WTC11 (cell line): ENCODE data around the gene CACNA1C. TPM values are rescaled to one million over a fixed set of nuclear protein-coding genes. Genes with fewer than 3 reads are reported as not detected.

Experiments
- ATAC-seq: fragments of 200-7000 bp; cut with Tn5 transposase; 2 replicates; pipeline ENCODE4 v1.10.0; 2021; ENCODE audit warnings: mild to moderate bottlenecking, moderate library complexity
- CTCF ChIA-PET: fragments of 300-600 bp; sonication (Branson Sonifier 250); formaldehyde crosslinking; loops from one replicate; lab custom pipeline; 2021; ENCODE audit warnings: antibody characterized with exemption; lab: Charles Lee
- POLR2A ChIA-PET: fragments of 350-600 bp; sonication (Branson Sonifier 250); formaldehyde crosslinking; loops from one replicate; lab custom pipeline; 2021; ENCODE audit warnings: antibody characterized with exemption; lab: Charles Lee
- DNase-seq: peaks from one replicate; pipeline ENCODE4 v3.0.0; 2021; ENCODE audit warnings: low spot score
- H3K27ac Mint-ChIP-seq: 2 replicates; pipeline ENCODE4 v1.8.0; 2021; ENCODE audit warnings: mixed read lengths
- H3K27me3 Mint-ChIP-seq: 2 replicates; pipeline ENCODE4 v1.8.0; 2021; ENCODE audit warnings: low read depth, mild to moderate bottlenecking, moderate library complexity, mixed read lengths
- H3K36me3 Mint-ChIP-seq: 2 replicates; pipeline ENCODE4 v1.8.0; 2021; ENCODE audit warnings: mixed read lengths
- H3K4me1 Mint-ChIP-seq: 2 replicates; pipeline ENCODE4 v1.8.0; 2022; ENCODE audit warnings: mixed read lengths
- H3K4me3 Mint-ChIP-seq: 2 replicates; pipeline ENCODE4 v1.8.0; 2021; ENCODE audit warnings: mild to moderate bottlenecking, moderate library complexity, mixed read lengths
- H3K9me3 Mint-ChIP-seq: 2 replicates; pipeline ENCODE4 v1.8.0; 2021; ENCODE audit warnings: mixed read lengths
- CBFB ChIP-seq: sonication (generic); formaldehyde crosslinking; IDR thresholded peaks from 2 replicates; pipeline ENCODE4 v1.8.1; 2022; ENCODE audit warnings: mild to moderate bottlenecking, low read depth, missing genetic modification reagents
- CREM ChIP-seq: sonication (generic); formaldehyde crosslinking; IDR thresholded peaks from 2 replicates; pipeline ENCODE4 v1.8.1; 2022; ENCODE audit warnings: mild to moderate bottlenecking, missing genetic modification reagents, moderate library complexity
- E2F4 ChIP-seq: sonication (generic); formaldehyde crosslinking; IDR thresholded peaks from 2 replicates; pipeline ENCODE4 v1.8.1; 2022; ENCODE audit warnings: low read depth, mild to moderate bottlenecking, moderate library complexity, missing genetic modification reagents, borderline replicate concordance
- ETV6 ChIP-seq: sonication (generic); formaldehyde crosslinking; IDR thresholded peaks from 2 replicates; pipeline ENCODE4 v1.8.1; 2022; ENCODE audit warnings: mild to moderate bottlenecking, missing genetic modification reagents
- FOXK1 ChIP-seq: sonication (generic); formaldehyde crosslinking; IDR thresholded peaks from 2 replicates; pipeline ENCODE4 v1.8.0; 2022; ENCODE audit warnings: mild to moderate bottlenecking, moderate library complexity, missing genetic modification reagents
- NFE2L1 ChIP-seq: sonication (generic); formaldehyde crosslinking; IDR thresholded peaks from 2 replicates; pipeline ENCODE4 v1.8.1; 2023; ENCODE audit warnings: missing genetic modification reagents
- NFYB ChIP-seq: sonication (generic); formaldehyde crosslinking; conservative IDR thresholded peaks from 2 replicates; pipeline ENCODE4 v1.8.0; 2022; ENCODE audit warnings: low read depth, missing genetic modification reagents
- SOX15 ChIP-seq: fragments of 250-450 bp; sonication (Bioruptor Pico); IDR thresholded peaks from 2 replicates; pipeline ENCODE4 v1.9.0; 2021; ENCODE audit warnings: mild to moderate bottlenecking
- TEAD4 ChIP-seq: sonication (generic); formaldehyde crosslinking; IDR thresholded peaks from 2 replicates; pipeline ENCODE4 v1.8.0; 2022; ENCODE audit warnings: mild to moderate bottlenecking, missing genetic modification reagents
- TP53 ChIP-seq: sonication (generic); formaldehyde crosslinking; IDR thresholded peaks from 2 replicates; pipeline ENCODE4 v1.8.1; 2023; ENCODE audit warnings: mild to moderate bottlenecking, missing genetic modification reagents
- ZBTB21 ChIP-seq: sonication (generic); formaldehyde crosslinking; IDR thresholded peaks from 2 replicates; pipeline ENCODE4 v1.8.1; 2023; ENCODE audit warnings: mild to moderate bottlenecking, missing genetic modification reagents, borderline replicate concordance
- ZNF396 ChIP-seq: fragments of 250-450 bp; sonication (Bioruptor Pico); IDR thresholded peaks from 2 replicates; pipeline ENCODE4 v1.8.0; 2021; ENCODE audit warnings: mild to moderate bottlenecking, moderate library complexity, borderline replicate concordance
- ZNF416 ChIP-seq: fragments of 250-450 bp; sonication (Bioruptor Pico); IDR thresholded peaks from 2 replicates; pipeline ENCODE4 v1.9.0; 2021; ENCODE audit warnings: mild to moderate bottlenecking, inconsistent platforms
- total RNA-seq: library from RNA; stranded (reverse); gene quantifications from 3 replicates; pipeline ENCODE4 v1.2.3, GENCODE V29; 2021
- TF ChIP-seq, protein P1 (sequence below): sonication (generic); formaldehyde crosslinking; conservative IDR thresholded peaks from 2 replicates; pipeline ENCODE4 v1.8.1; 2022; ENCODE audit warnings: mild to moderate bottlenecking, missing genetic modification reagents
- TF ChIP-seq, protein P2 (sequence below): fragments of 250-450 bp; sonication (Bioruptor Pico); IDR thresholded peaks from 2 replicates; pipeline ENCODE4 v1.9.0; 2021; ENCODE audit warnings: mild to moderate bottlenecking
- TF ChIP-seq, protein P3 (sequence below): fragments of 200-600 bp; IDR thresholded peaks from 2 replicates; pipeline ENCODE4 v1.8.0; 2022; ENCODE audit warnings: antibody characterized with exemption
- TF ChIP-seq, protein P4 (sequence below): sonication (generic); formaldehyde crosslinking; IDR thresholded peaks from 2 replicates; pipeline ENCODE4 v1.8.0; 2023; ENCODE audit warnings: mild to moderate bottlenecking, missing genetic modification reagents
- TF ChIP-seq, protein P5 (sequence below): fragments of 250-450 bp; sonication (Bioruptor Pico); IDR thresholded peaks from 2 replicates; pipeline ENCODE4 v1.9.0; 2021; ENCODE audit warnings: moderate library complexity, mild to moderate bottlenecking, inconsistent platforms, borderline replicate concordance
- TF ChIP-seq, protein P6 (sequence below): sonication (generic); formaldehyde crosslinking; IDR thresholded peaks from 2 replicates; pipeline ENCODE4 v1.8.1; 2023; ENCODE audit warnings: mild to moderate bottlenecking, missing genetic modification reagents, borderline replicate concordance
- TF ChIP-seq, protein P7 (sequence below): sonication (generic); formaldehyde crosslinking; IDR thresholded peaks from 2 replicates; pipeline ENCODE4 v1.8.1; 2022; ENCODE audit warnings: low read depth, missing genetic modification reagents, borderline replicate concordance
- TF ChIP-seq, protein P8 (sequence below): fragments of 250-450 bp; sonication (Bioruptor Pico); IDR thresholded peaks from 2 replicates; pipeline ENCODE4 v1.8.0; 2021; ENCODE audit warnings: mild to moderate bottlenecking

CACNA1C gene
- total RNA-seq, 1 experiment from 2014 or later, result 1.7 TPM

DNA sequence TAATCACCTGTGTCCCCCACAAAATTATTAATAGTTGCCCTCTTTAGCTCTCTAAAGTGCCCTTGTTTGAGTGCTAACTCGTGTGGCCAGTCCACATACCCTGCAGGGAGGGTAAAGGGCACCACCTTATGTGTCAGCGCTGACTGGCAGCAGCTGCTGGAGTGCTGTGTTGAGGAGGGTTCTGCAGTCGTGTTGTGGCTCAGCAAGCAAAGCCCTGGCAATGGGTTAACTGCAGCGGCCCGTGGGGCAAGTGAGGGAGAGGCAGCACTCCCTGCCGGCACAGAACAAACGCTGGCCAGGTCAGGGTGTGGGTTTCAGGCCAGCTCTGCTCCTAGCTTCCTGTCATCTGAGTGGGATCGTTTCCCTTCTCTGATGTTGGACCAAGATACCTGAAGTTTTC, 369.8 kb downstream of the CACNA1C start:
- POLR2A ChIA-PET, result no interaction called here
- peaks cover 15% of the 10 kb centered on the region for H3K9me3 Mint-ChIP-seq
- CTCF ChIA-PET, result interaction anchor here (1.0 to 1.7 kb wide), 6 partner anchors 11 to 160 kb away, joined by 3 to 8 read pairs (median 4); no protein-coding TSS in a partner anchor
- H3K27me3 Mint-ChIP-seq, result no peaks in the 10 kb centered on the region
- H3K36me3 Mint-ChIP-seq, result peaks cover 11% of the 10 kb centered on the region
- ATAC-seq, result no peak
- no peak for TF ChIP-seq CBFB (CRISPR knock-in tag)
- TF ChIP-seq, protein P1, sequence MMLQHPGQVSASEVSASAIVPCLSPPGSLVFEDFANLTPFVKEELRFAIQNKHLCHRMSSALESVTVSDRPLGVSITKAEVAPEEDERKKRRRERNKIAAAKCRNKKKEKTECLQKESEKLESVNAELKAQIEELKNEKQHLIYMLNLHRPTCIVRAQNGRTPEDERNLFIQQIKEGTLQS (CRISPR knock-in tag), result no peak
- TF ChIP-seq TP53 (CRISPR knock-in tag), result no peak
- no peak for TF ChIP-seq ZNF416 (CRISPR knock-in tag)
- TF ChIP-seq, protein P2, sequence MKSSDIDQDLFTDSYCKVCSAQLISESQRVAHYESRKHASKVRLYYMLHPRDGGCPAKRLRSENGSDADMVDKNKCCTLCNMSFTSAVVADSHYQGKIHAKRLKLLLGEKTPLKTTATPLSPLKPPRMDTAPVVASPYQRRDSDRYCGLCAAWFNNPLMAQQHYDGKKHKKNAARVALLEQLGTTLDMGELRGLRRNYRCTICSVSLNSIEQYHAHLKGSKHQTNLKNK (CRISPR knock-in tag), result no peak
- TF ChIP-seq, protein P3, sequence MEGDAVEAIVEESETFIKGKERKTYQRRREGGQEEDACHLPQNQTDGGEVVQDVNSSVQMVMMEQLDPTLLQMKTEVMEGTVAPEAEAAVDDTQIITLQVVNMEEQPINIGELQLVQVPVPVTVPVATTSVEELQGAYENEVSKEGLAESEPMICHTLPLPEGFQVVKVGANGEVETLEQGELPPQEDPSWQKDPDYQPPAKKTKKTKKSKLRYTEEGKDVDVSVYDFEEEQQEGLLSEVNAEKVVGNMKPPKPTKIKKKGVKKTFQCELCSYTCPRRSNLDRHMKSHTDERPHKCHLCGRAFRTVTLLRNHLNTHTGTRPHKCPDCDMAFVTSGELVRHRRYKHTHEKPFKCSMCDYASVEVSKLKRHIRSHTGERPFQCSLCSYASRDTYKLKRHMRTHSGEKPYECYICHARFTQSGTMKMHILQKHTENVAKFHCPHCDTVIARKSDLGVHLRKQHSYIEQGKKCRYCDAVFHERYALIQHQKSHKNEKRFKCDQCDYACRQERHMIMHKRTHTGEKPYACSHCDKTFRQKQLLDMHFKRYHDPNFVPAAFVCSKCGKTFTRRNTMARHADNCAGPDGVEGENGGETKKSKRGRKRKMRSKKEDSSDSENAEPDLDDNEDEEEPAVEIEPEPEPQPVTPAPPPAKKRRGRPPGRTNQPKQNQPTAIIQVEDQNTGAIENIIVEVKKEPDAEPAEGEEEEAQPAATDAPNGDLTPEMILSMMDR, result no peak
- TF ChIP-seq NFE2L1 (CRISPR knock-in tag), result no peak
- TF ChIP-seq FOXK1 (CRISPR knock-in tag), result no peak
- no peak for TF ChIP-seq ZBTB21 (CRISPR knock-in tag)
- TF ChIP-seq ZNF396 (CRISPR knock-in tag), result no peak
- TF ChIP-seq, protein P4, sequence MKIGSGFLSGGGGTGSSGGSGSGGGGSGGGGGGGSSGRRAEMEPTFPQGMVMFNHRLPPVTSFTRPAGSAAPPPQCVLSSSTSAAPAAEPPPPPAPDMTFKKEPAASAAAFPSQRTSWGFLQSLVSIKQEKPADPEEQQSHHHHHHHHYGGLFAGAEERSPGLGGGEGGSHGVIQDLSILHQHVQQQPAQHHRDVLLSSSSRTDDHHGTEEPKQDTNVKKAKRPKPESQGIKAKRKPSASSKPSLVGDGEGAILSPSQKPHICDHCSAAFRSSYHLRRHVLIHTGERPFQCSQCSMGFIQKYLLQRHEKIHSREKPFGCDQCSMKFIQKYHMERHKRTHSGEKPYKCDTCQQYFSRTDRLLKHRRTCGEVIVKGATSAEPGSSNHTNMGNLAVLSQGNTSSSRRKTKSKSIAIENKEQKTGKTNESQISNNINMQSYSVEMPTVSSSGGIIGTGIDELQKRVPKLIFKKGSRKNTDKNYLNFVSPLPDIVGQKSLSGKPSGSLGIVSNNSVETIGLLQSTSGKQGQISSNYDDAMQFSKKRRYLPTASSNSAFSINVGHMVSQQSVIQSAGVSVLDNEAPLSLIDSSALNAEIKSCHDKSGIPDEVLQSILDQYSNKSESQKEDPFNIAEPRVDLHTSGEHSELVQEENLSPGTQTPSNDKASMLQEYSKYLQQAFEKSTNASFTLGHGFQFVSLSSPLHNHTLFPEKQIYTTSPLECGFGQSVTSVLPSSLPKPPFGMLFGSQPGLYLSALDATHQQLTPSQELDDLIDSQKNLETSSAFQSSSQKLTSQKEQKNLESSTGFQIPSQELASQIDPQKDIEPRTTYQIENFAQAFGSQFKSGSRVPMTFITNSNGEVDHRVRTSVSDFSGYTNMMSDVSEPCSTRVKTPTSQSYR, result no peak
- TF ChIP-seq ETV6 (CRISPR knock-in tag), result no peak
- TF ChIP-seq, all 79 proteins: peak for 0
- DNase-seq, result no peak
- no peak overlapping the region for H3K27ac Mint-ChIP-seq
- peaks cover 35% of the 10 kb centered on the region for H3K4me1 Mint-ChIP-seq
- no peak overlapping the region for H3K4me3 Mint-ChIP-seq

DNA sequence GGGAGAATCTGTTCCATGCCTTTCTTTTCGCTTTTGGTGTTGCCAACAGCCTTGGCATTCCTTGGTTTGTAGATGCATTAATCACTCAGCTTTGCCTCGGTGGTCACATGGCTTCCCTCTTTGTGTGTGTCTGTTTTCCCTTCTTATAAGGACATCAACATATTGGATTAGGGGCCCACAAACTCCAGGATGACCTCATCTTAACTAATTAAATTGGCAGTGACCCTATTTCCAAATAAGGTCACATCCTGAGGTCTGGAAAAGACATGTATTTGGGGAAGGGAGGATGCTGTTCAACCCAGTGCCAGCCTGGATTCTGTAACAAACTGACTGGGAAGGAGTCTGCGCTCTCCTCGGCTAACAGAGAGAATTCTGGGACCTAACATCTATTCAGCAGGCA, 376.2 kb downstream of the CACNA1C start:
- DNase-seq (no peak), ATAC-seq (no peak)
- no peak overlapping the region for H3K27ac Mint-ChIP-seq
- H3K4me1 Mint-ChIP-seq, result peaks cover 14% of the 10 kb centered on the region
- ChIA-PET POLR2A (no interaction called here), CTCF (no interaction called here)
- peaks cover 23% of the 10 kb centered on the region for H3K9me3 Mint-ChIP-seq
- peaks cover 11% of the 10 kb centered on the region for H3K36me3 Mint-ChIP-seq
- H3K27me3 Mint-ChIP-seq, result no peaks in the 10 kb centered on the region; the same call in 1 of the 2 replicates
- H3K4me3 Mint-ChIP-seq, result no peak overlapping the region
- TF ChIP-seq, protein P5, sequence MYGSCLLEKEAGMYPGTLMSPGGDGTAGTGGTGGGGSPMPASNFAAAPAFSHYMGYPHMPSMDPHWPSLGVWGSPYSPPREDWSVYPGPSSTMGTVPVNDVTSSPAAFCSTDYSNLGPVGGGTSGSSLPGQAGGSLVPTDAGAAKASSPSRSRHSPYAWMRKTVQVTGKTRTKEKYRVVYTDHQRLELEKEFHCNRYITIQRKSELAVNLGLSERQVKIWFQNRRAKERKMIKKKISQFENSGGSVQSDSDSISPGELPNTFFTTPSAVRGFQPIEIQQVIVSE (CRISPR knock-in tag), result no peak
- no peak for TF ChIP-seq NFYB (CRISPR knock-in tag)
- TF ChIP-seq SOX15 (CRISPR knock-in tag), result no peak
- TF ChIP-seq ETV6 (CRISPR knock-in tag), result no peak
- TF ChIP-seq, protein P6, sequence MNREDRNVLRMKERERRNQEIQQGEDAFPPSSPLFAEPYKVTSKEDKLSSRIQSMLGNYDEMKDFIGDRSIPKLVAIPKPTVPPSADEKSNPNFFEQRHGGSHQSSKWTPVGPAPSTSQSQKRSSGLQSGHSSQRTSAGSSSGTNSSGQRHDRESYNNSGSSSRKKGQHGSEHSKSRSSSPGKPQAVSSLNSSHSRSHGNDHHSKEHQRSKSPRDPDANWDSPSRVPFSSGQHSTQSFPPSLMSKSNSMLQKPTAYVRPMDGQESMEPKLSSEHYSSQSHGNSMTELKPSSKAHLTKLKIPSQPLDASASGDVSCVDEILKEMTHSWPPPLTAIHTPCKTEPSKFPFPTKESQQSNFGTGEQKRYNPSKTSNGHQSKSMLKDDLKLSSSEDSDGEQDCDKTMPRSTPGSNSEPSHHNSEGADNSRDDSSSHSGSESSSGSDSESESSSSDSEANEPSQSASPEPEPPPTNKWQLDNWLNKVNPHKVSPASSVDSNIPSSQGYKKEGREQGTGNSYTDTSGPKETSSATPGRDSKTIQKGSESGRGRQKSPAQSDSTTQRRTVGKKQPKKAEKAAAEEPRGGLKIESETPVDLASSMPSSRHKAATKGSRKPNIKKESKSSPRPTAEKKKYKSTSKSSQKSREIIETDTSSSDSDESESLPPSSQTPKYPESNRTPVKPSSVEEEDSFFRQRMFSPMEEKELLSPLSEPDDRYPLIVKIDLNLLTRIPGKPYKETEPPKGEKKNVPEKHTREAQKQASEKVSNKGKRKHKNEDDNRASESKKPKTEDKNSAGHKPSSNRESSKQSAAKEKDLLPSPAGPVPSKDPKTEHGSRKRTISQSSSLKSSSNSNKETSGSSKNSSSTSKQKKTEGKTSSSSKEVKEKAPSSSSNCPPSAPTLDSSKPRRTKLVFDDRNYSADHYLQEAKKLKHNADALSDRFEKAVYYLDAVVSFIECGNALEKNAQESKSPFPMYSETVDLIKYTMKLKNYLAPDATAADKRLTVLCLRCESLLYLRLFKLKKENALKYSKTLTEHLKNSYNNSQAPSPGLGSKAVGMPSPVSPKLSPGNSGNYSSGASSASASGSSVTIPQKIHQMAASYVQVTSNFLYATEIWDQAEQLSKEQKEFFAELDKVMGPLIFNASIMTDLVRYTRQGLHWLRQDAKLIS (CRISPR knock-in tag), result no peak
- TF ChIP-seq, protein P7, sequence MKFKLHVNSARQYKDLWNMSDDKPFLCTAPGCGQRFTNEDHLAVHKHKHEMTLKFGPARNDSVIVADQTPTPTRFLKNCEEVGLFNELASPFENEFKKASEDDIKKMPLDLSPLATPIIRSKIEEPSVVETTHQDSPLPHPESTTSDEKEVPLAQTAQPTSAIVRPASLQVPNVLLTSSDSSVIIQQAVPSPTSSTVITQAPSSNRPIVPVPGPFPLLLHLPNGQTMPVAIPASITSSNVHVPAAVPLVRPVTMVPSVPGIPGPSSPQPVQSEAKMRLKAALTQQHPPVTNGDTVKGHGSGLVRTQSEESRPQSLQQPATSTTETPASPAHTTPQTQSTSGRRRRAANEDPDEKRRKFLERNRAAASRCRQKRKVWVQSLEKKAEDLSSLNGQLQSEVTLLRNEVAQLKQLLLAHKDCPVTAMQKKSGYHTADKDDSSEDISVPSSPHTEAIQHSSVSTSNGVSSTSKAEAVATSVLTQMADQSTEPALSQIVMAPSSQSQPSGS (CRISPR knock-in tag), result no peak
- TF ChIP-seq, protein P8, sequence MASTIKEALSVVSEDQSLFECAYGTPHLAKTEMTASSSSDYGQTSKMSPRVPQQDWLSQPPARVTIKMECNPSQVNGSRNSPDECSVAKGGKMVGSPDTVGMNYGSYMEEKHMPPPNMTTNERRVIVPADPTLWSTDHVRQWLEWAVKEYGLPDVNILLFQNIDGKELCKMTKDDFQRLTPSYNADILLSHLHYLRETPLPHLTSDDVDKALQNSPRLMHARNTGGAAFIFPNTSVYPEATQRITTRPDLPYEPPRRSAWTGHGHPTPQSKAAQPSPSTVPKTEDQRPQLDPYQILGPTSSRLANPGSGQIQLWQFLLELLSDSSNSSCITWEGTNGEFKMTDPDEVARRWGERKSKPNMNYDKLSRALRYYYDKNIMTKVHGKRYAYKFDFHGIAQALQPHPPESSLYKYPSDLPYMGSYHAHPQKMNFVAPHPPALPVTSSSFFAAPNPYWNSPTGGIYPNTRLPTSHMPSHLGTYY (CRISPR knock-in tag), result no peak
- no peak for TF ChIP-seq TEAD4 (CRISPR knock-in tag)
- TF ChIP-seq E2F4 (CRISPR knock-in tag), result no peak
- TF ChIP-seq CREM (CRISPR knock-in tag), result no peak
